Large intestine (tissue), 3 donors: Measurements from ENCODE around the gene MAP7D3. TPM values are rescaled to one million over a fixed set of nuclear protein-coding genes. Genes with fewer than 3 reads are reported as not detected.

Experiments
- DNase-seq, 2 donors: peaks; one replicate each; pipeline versions ENCODE4 v3.0.0 to v3.0.0-alpha.2; 2013
- H3K27ac ChIP-seq: one replicate; pipeline ENCODE4 v1.5.1; 2013; ENCODE audit warnings: low read length
- H3K27me3 ChIP-seq: 2 replicates; pipeline ENCODE4 v1.6.1; 2013; ENCODE audit warnings: low read length; ENCODE audit not compliant: control insufficient read depth, insufficient read depth
- H3K36me3 ChIP-seq: 2 replicates; pipeline ENCODE4 v1.6.1; 2013; ENCODE audit warnings: low read length; ENCODE audit not compliant: control insufficient read depth, insufficient read depth
- H3K4me1 ChIP-seq: one replicate; pipeline ENCODE4 v1.6.1; 2013; ENCODE audit warnings: low read length; ENCODE audit not compliant: control insufficient read depth, insufficient read depth
- H3K4me3 ChIP-seq: one replicate; pipeline ENCODE4 v1.5.1; 2013; ENCODE audit warnings: low read length
- H3K9me3 ChIP-seq: one replicate; pipeline ENCODE4 v1.6.1; 2013; ENCODE audit warnings: mild to moderate bottlenecking, low read depth, low read length, moderate library complexity; ENCODE audit not compliant: control insufficient read depth
- WGBS: methylation state at CpG from one replicate; pipeline ENCODE4 v1.1.5; 2013; ENCODE audit warnings: low lambda C conversion rate; ENCODE audit not compliant: insufficient coverage; 5-methylcytosine and 5-hydroxymethylcytosine counted together
- polyA plus RNA-seq: library from polyadenylated mRNA; unstranded; fragments of 120-200 nt; gene quantifications from one replicate; pipeline ENCODE4 v1.2.1, GENCODE V29; 2013

The MAP7D3 gene
- polyA plus RNA-seq, 1 donor = 5.5 TPM

GRCh38 chrX:136196691-136197155 lies 54.5 kb downstream of the MAP7D3 start:
- no peak for DNase-seq
- no peaks in the 10 kb centered on the region for H3K36me3 ChIP-seq
- H3K4me1 ChIP-seq = no peaks in the 10 kb centered on the region
- WGBS = no CpG with 5 or more reads among the region's 7 CpGs
- H3K27me3 ChIP-seq = no peaks in the 10 kb centered on the region
- H3K9me3 ChIP-seq = no peaks in the 10 kb centered on the region
- H3K27ac ChIP-seq = no peak overlapping the region
- no peak overlapping the region for H3K4me3 ChIP-seq

- WGBS = no CpG with 5 or more reads among the region's 4 CpGs
- Histone ChIP-seq H3K4me3 (no peak overlapping the region), H3K4me1 (no peaks in the 10 kb centered on the region)
These were observed 56.0 kb downstream of the MAP7D3 start for GRCh38 chrX:136195247-136195646.

GRCh38 chrX:136194536-136194935 lies 56.7 kb downstream of the MAP7D3 start:
- WGBS = no CpG with 5 or more reads among the region's 2 CpGs
- no peaks in the 10 kb centered on the region for H3K9me3 ChIP-seq
- H3K4me3 ChIP-seq = no peak overlapping the region
- H3K27me3 ChIP-seq = no peaks in the 10 kb centered on the region
- no peaks in the 10 kb centered on the region for H3K36me3 ChIP-seq
- no peaks in the 10 kb centered on the region for H3K4me1 ChIP-seq
- no peak for DNase-seq
- no peak overlapping the region for H3K27ac ChIP-seq

More at GRCh38 chrX:136195247-136195646, 56.0 kb downstream of the MAP7D3 start:
- Histone ChIP-seq H3K36me3 (no peaks in the 10 kb centered on the region), H3K27me3 (no peaks in the 10 kb centered on the region), H3K27ac (no peak overlapping the region), H3K9me3 (no peaks in the 10 kb centered on the region)
- no peak for DNase-seq

- no peaks in the 10 kb centered on the region for H3K9me3 ChIP-seq
- WGBS = 74% methylated on average over 2 of the region's 4 CpGs
- no peaks in the 10 kb centered on the region for H3K27me3 ChIP-seq
- H3K27ac ChIP-seq = no peak overlapping the region
- no peaks in the 10 kb centered on the region for H3K4me1 ChIP-seq
- H3K4me3 ChIP-seq = no peak overlapping the region
- H3K36me3 ChIP-seq = no peaks in the 10 kb centered on the region
- no peak for DNase-seq
These were observed 57.4 kb downstream of the MAP7D3 start for GRCh38 chrX:136193771-136194170.

GRCh38 chrX:136192839-136193414 lies 58.3 kb downstream of the MAP7D3 start:
- H3K27ac ChIP-seq = no peak overlapping the region

GRCh38 chrX:136192135-136192534 lies 59.1 kb downstream of the MAP7D3 start:
- DNase-seq = no peak
- no peaks in the 10 kb centered on the region for H3K9me3 ChIP-seq
- H3K4me1 ChIP-seq = no peaks in the 10 kb centered on the region
- no peaks in the 10 kb centered on the region for H3K36me3 ChIP-seq
- no peak overlapping the region for H3K27ac ChIP-seq
- no CpG with 5 or more reads among the region's 2 CpGs for WGBS
- H3K4me3 ChIP-seq = no peak overlapping the region
- H3K27me3 ChIP-seq = no peaks in the 10 kb centered on the region

More at GRCh38 chrX:136192839-136193414, 58.3 kb downstream of the MAP7D3 start:
- Histone ChIP-seq H3K36me3 (no peaks in the 10 kb centered on the region), H3K4me1 (no peaks in the 10 kb centered on the region), H3K27me3 (no peaks in the 10 kb centered on the region), H3K4me3 (no peak overlapping the region), H3K9me3 (no peaks in the 10 kb centered on the region)
- no peak for DNase-seq
- no CpG with 5 or more reads among the region's 3 CpGs for WGBS

- WGBS = 100% methylated on average over 1 of the region's 6 CpGs
- no peak for DNase-seq
- H3K4me3 ChIP-seq = no peak overlapping the region
- H3K27me3 ChIP-seq = no peaks in the 10 kb centered on the region
- H3K27ac ChIP-seq = no peak overlapping the region
- no peaks in the 10 kb centered on the region for H3K4me1 ChIP-seq
- no peaks in the 10 kb centered on the region for H3K36me3 ChIP-seq
- H3K9me3 ChIP-seq = no peaks in the 10 kb centered on the region
These were observed 60.0 kb downstream of the MAP7D3 start for GRCh38 chrX:136191171-136191570.

- no peak for DNase-seq
- WGBS = no CpG with 5 or more reads among the region's 10 CpGs
- no peaks in the 10 kb centered on the region for H3K36me3 ChIP-seq
- H3K4me1 ChIP-seq = no peaks in the 10 kb centered on the region
- H3K27ac ChIP-seq = no peak overlapping the region
- H3K9me3 ChIP-seq = no peaks in the 10 kb centered on the region
- H3K27me3 ChIP-seq = no peaks in the 10 kb centered on the region
- H3K4me3 ChIP-seq = no peak overlapping the region
These were observed 61.0 kb downstream of the MAP7D3 start for GRCh38 chrX:136190038-136190713.

- Histone ChIP-seq H3K27me3 (no peaks in the 10 kb centered on the region), H3K27ac (no peak overlapping the region), H3K4me1 (no peaks in the 10 kb centered on the region), H3K36me3 (no peaks in the 10 kb centered on the region), H3K4me3 (no peak overlapping the region), H3K9me3 (no peaks in the 10 kb centered on the region)
- DNase-seq = peak in 1 of 2 donors; percentile 41
- no CpG with 5 or more reads among the region's 2 CpGs for WGBS
These were observed 62.0 kb downstream of the MAP7D3 start for GRCh38 chrX:136189222-136189621.

- Histone ChIP-seq H3K27ac (no peak overlapping the region), H3K9me3 (no peaks in the 10 kb centered on the region), H3K4me1 (no peaks in the 10 kb centered on the region)
These were observed 65.2 kb downstream of the MAP7D3 start for GRCh38 chrX:136186023-136186413.

More at GRCh38 chrX:136186023-136186413, 65.2 kb downstream of the MAP7D3 start:
- no peak for DNase-seq
- no peak overlapping the region for H3K4me3 ChIP-seq
- H3K36me3 ChIP-seq = no peaks in the 10 kb centered on the region
- WGBS = no CpG with 5 or more reads among the region's 3 CpGs
- no peaks in the 10 kb centered on the region for H3K27me3 ChIP-seq
